Measurements from ENCODE around the gene CHSY3.

- no peak for TF ChIP-seq CTCF (IDR thresholded peaks at IDR 0.05; ENCODE audit: low read length)
- TF ChIP-seq EZH2 (IDR thresholded peaks at IDR 0.05; ENCODE audit: borderline replicate concordance, low read length), result no peak
These were observed 1.4 kb downstream of the CHSY3 start for GRCh38 chr5:129905473-129906176.

Data from OCI-LY1 (cell line).